HepG2 (cell line): Measurements from ENCODE around the gene SENP5. TPM values are rescaled to one million over a fixed set of nuclear protein-coding genes. Genes with fewer than 3 reads are reported as not detected.

Experiments
- ATAC-seq: fragments of 200-7000 bp; cut with Tn5 transposase; 3 replicates; pipeline ENCODE4 v1.9.1; 2020; ENCODE audit warnings: mild to moderate bottlenecking, moderate library complexity
- BruUV-seq: library from RNA; stranded (reverse); fragments of 400-500 nt; replicated peaks from 2 replicates; lab custom pipeline; 2021; lab: Mats Ljungman, UMichigan
- CTCF ChIA-PET: fragments of 300-600 bp; formaldehyde crosslinking; extraction: SDS; loops from one replicate; lab custom pipeline; 2021; ENCODE audit warnings: low total read pairs, inconsistent platforms, low intra/inter-chr PET ratio; lab: Yijun Ruan, JAX
- POLR2A ChIA-PET: fragments of 350-600 bp; sonication (Branson Sonifier 250); formaldehyde crosslinking; loops from one replicate; lab custom pipeline; 2020; ENCODE audit warnings: antibody characterized with exemption, inconsistent platforms; lab: Yijun Ruan, JAX
- DNase-seq: peaks from one replicate; pipeline ENCODE4 v3.0.0-alpha.2; 2015; ENCODE audit warnings: low spot score
- FAIRE-seq: peaks from 3 replicates; lab custom pipeline; 2011; peaks lifted over from hg19 to GRCh38; lab: Jason Lieb, UNC
- H2AFZ ChIP-seq: one replicate; pipeline ENCODE4 v1.6.1; 2011; ENCODE audit warnings: low read length, inconsistent platforms
- H3K27ac ChIP-seq: fragments of 300-600 bp; 3 replicates; pipeline ENCODE4 v1.8.0; 2011; ENCODE audit warnings: mixed run types, mild to moderate bottlenecking, mixed read lengths, low read length, inconsistent platforms; ENCODE audit not compliant: insufficient read depth; ENCODE audit errors: extremely low read length
- H3K27me3 ChIP-seq, 2 experiments: fragments of 200-600 bp in 1 of 2; 2 replicates in 1 of 2; 3 replicates in 1 of 2; pipeline versions ENCODE4 v1.6.0 to v1.8.0; 2011; ENCODE audit warnings: low read length in 2 of 2, mild to moderate bottlenecking in 2 of 2, moderate library complexity in 2 of 2, inconsistent platforms in 1 of 2; ENCODE audit not compliant: insufficient read depth in 2 of 2, control insufficient read depth in 1 of 2
- H3K36me3 ChIP-seq, 2 experiments: fragments of 200-600 bp in 1 of 2; replicated peaks in 1 of 2; 2 replicates in 1 of 2; 3 replicates in 1 of 2; pipeline versions ENCODE4 v1.5.1 to v1.8.0; 2011; ENCODE audit warnings: low read length in 2 of 2, inconsistent platforms in 1 of 2; ENCODE audit not compliant: insufficient read depth in 2 of 2, control insufficient read depth in 1 of 2
- H3K4me1 ChIP-seq: 2 replicates; pipeline ENCODE4 v1.5.1; 2012; ENCODE audit warnings: low read length, inconsistent platforms; ENCODE audit not compliant: insufficient read depth
- H3K4me2 ChIP-seq: 2 replicates; pipeline ENCODE4 v1.6.0; 2011; ENCODE audit warnings: low read depth, low read length, inconsistent platforms
- H3K4me3 ChIP-seq, 3 experiments: fragments of 200-600 bp in 1 of 3; sonication (generic), shearing (Covaris generic) in 1 of 3; replicated peaks in 1 of 3; 2 replicates each; pipeline ENCODE4 v1.5.1; 2011 to 2016; ENCODE audit warnings: low read length in 3 of 3, inconsistent platforms in 2 of 3, low read depth in 2 of 3, mild to moderate bottlenecking in 2 of 3, control low read depth in 1 of 3, mixed read lengths in 1 of 3; ENCODE audit not compliant: insufficient read depth in 1 of 3
- H3K79me2 ChIP-seq: one replicate; pipeline ENCODE4 v1.6.1; 2011; ENCODE audit warnings: low read length, inconsistent platforms; ENCODE audit not compliant: insufficient read depth
- H3K9ac ChIP-seq: 2 replicates; pipeline ENCODE4 v1.6.0; 2011; ENCODE audit warnings: mild to moderate bottlenecking, low read depth, low read length, inconsistent platforms; ENCODE audit not compliant: insufficient read depth
- H3K9me3 ChIP-seq: 2 replicates; pipeline ENCODE4 v1.5.1; 2012; ENCODE audit warnings: mild to moderate bottlenecking, low read length
- H4K20me1 ChIP-seq: 2 replicates; pipeline ENCODE4 v1.6.0; 2011; ENCODE audit warnings: inconsistent platforms, mild to moderate bottlenecking, low read length, moderate library complexity; ENCODE audit not compliant: insufficient read depth
- CAMTA2 ChIP-seq: sonication (generic); formaldehyde crosslinking; IDR thresholded peaks from 2 replicates; pipeline ENCODE4 v1.4.0; 2020; ENCODE audit warnings: mild to moderate bottlenecking, missing genetic modification reagents, borderline replicate concordance
- ELF3 ChIP-seq: IDR thresholded peaks from 2 replicates; pipeline ENCODE4 v1.6.1; 2016; ENCODE audit warnings: missing genetic modification reagents, missing compliant biosample characterization
- ELF4 ChIP-seq: sonication (generic); formaldehyde crosslinking; IDR thresholded peaks from 2 replicates; pipeline ENCODE4 v1.5.0; 2020; ENCODE audit warnings: missing genetic modification reagents, mild to moderate bottlenecking, moderate library complexity, borderline replicate concordance
- KLF12 ChIP-seq: sonication (generic); formaldehyde crosslinking; IDR thresholded peaks from 2 replicates; pipeline ENCODE4 v1.4.0; 2020; ENCODE audit warnings: missing genetic modification reagents, borderline replicate concordance
- POGK ChIP-seq: sonication (generic); formaldehyde crosslinking; conservative IDR thresholded peaks from 2 replicates; pipeline ENCODE4 v1.8.0; 2022; ENCODE audit warnings: mild to moderate bottlenecking, moderate library complexity, missing genetic modification reagents
- POLR2AphosphoS5 ChIP-seq: IDR thresholded peaks from 2 replicates; pipeline ENCODE4 v1.6.1; 2012; ENCODE audit warnings: low read depth, low read length
- RNF2 ChIP-seq: fragments of 450-650 bp; conservative IDR thresholded peaks from 2 replicates; pipeline ENCODE4 v1.6.1; 2016; ENCODE audit warnings: low read depth
- ZMYM4 ChIP-seq: sonication (generic); formaldehyde crosslinking; IDR thresholded peaks from 2 replicates; pipeline ENCODE4 v1.8.1; 2023; ENCODE audit warnings: mild to moderate bottlenecking, missing genetic modification reagents
- ZNF264 ChIP-seq: sonication (generic); formaldehyde crosslinking; IDR thresholded peaks from 2 replicates; pipeline ENCODE4 v1.4.0; 2020; ENCODE audit warnings: missing genetic modification reagents
- ZNF275 ChIP-seq: sonication (generic); formaldehyde crosslinking; IDR thresholded peaks from 2 replicates; pipeline ENCODE4 v1.8.0; 2022; ENCODE audit warnings: missing genetic modification reagents, mild to moderate bottlenecking, inconsistent platforms, borderline replicate concordance
- WGBS: methylation state at CpG from one replicate; pipeline ENCODE4 v1.1.6; 2017; ENCODE audit warnings: low lambda C conversion rate; 5-methylcytosine and 5-hydroxymethylcytosine counted together
- in situ Hi-C: cut with HindIII; loops from 2 replicates; pipeline ENCODE4 v1.10.0; 2017; ENCODE audit warnings: low pct_unique_long_range_greater_than_20kb; ENCODE audit not compliant: extremely low pct_ligation_motif_present
- intact Hi-C: fragments of 100-400 bp; cut with micrococcal nuclease; formaldehyde crosslinking; loops from one replicate; pipeline ENCODE4 v1.10.0; 2022; ENCODE audit not compliant: unreplicated experiment
- polyA plus RNA-seq, 8 experiments: library from polyadenylated mRNA; depleted of rRNA in 3 of 8; stranded (reverse) in 7 of 8; unstranded in 1 of 8; fragments of >200 nt; fragmentation: Illumina TruSeq in 4 of 8; extraction: Trizol in 4 of 8; gene quantifications; 2 replicates each; pipeline versions ENCODE4 v1.2.1 to v1.2.3, GENCODE V29; 2011 to 2016; ENCODE audit warnings: low read depth in 4 of 8, missing spikeins in 1 of 8, mixed read lengths in 1 of 8; ENCODE audit not compliant: insufficient read depth in 1 of 8
- total RNA-seq, 5 experiments: library from RNA; depleted of rRNA; stranded (reverse); fragments of >200 nt; fragmentation: Illumina TruSeq; extraction: Trizol; gene quantifications; 2 replicates each; pipeline ENCODE4 v1.2.3, GENCODE V29; 2016; ENCODE audit warnings: low read depth in 1 of 5
- TF ChIP-seq, protein P1 (sequence below): sonication (generic); formaldehyde crosslinking; IDR thresholded peaks from 2 replicates; pipeline ENCODE4 v1.4.0; 2020; ENCODE audit warnings: mild to moderate bottlenecking, missing genetic modification reagents
- TF ChIP-seq, protein P2 (sequence below): IDR thresholded peaks from 2 replicates; pipeline ENCODE4 v1.6.1; 2016

The SENP5 gene
- total and polyA plus RNA-seq, 2 of the 13 experiments (the other 11 are each of a cell fraction or from before 2014, with no cell fraction given) = 17.6 to 30.9 TPM

- no peaks in the 10 kb centered on the region for H4K20me1 ChIP-seq
- ATAC-seq (peak; percentile 9; the same call in 2 of the 3 replicates), DNase-seq (no peak), FAIRE-seq (no peak)
- H3K4me2 ChIP-seq = peak overlapping the region; percentile 62
- in situ Hi-C loops = no loop called here
- H3K36me3 ChIP-seq = peaks cover 6 to 25% of the 10 kb centered on the region in 2 experiments
- H3K9me3 ChIP-seq = no peaks in the 10 kb centered on the region
- POLR2A ChIA-PET = no interaction called here
- BruUV-seq = TSS peak; percentile 95
- CTCF ChIA-PET = no interaction called here
- H3K9ac ChIP-seq = peak overlapping the region; percentile 19; the same call in 1 of the 2 replicates
- peaks cover 38% of the 10 kb centered on the region for H3K79me2 ChIP-seq
- 71% methylated on average over 10 of the region's 10 CpGs for WGBS
- peak overlapping the region; percentile 76 for H3K27ac ChIP-seq
- no peak overlapping the region; a peak in 1 of 6 replicates for H3K4me3 ChIP-seq
- intact Hi-C loops = no loop called here
- no peaks in the 10 kb centered on the region for H3K27me3 ChIP-seq
- H2AFZ ChIP-seq = no peak overlapping the region
- peaks cover 88% of the 10 kb centered on the region for H3K4me1 ChIP-seq
- TF ChIP-seq RNF2 (no peak), KLF12 (CRISPR knock-in tag) (peak; percentile 56; the same call in 1 of the 2 replicates), ZMYM4 (CRISPR knock-in tag) (peak; percentile 24; the same call in 1 of the 2 replicates), POLR2AphosphoS5 (peak; percentile 62), ZNF264 (CRISPR knock-in tag) (0 out of 2 replicates have a peak, but pooled peaks have one; percentile 12), CAMTA2 (CRISPR knock-in tag) (0 out of 2 replicates have a peak, but pooled peaks have one; percentile 38), ELF3 (0 out of 2 replicates have a peak, but pooled peaks have one; percentile 1), ZNF275 (no peak), POGK (CRISPR knock-in tag) (no peak), ELF4 (CRISPR knock-in tag) (peak; percentile 70; the same call in 1 of the 2 replicates)
- TF ChIP-seq, protein P1, sequence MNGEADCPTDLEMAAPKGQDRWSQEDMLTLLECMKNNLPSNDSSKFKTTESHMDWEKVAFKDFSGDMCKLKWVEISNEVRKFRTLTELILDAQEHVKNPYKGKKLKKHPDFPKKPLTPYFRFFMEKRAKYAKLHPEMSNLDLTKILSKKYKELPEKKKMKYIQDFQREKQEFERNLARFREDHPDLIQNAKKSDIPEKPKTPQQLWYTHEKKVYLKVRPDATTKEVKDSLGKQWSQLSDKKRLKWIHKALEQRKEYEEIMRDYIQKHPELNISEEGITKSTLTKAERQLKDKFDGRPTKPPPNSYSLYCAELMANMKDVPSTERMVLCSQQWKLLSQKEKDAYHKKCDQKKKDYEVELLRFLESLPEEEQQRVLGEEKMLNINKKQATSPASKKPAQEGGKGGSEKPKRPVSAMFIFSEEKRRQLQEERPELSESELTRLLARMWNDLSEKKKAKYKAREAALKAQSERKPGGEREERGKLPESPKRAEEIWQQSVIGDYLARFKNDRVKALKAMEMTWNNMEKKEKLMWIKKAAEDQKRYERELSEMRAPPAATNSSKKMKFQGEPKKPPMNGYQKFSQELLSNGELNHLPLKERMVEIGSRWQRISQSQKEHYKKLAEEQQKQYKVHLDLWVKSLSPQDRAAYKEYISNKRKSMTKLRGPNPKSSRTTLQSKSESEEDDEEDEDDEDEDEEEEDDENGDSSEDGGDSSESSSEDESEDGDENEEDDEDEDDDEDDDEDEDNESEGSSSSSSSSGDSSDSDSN (CRISPR knock-in tag) = no peak; the same call in 1 of the 2 replicates
- TF ChIP-seq, protein P2, sequence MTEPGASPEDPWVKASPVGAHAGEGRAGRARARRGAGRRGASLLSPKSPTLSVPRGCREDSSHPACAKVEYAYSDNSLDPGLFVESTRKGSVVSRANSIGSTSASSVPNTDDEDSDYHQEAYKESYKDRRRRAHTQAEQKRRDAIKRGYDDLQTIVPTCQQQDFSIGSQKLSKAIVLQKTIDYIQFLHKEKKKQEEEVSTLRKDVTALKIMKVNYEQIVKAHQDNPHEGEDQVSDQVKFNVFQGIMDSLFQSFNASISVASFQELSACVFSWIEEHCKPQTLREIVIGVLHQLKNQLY (CRISPR knock-in tag) = no peak
Measured at GRCh38 chr3:196962930-196963630, 95.4 kb downstream of the SENP5 start.
